Skeletal muscle satellite cell (primary cell): ENCODE results near the gene MPHOSPH8. TPM values are rescaled to one million over a fixed set of nuclear protein-coding genes. Genes with fewer than 3 reads are reported as not detected.

ENCODE experiments used
- H3K27me3 ChIP-seq: 2 replicates; pipeline ENCODE4 v1.7.0; 2013; ENCODE audit warnings: low read length; ENCODE audit not compliant: control insufficient read depth, insufficient read depth
- H3K36me3 ChIP-seq: 2 replicates; pipeline ENCODE4 v1.7.0; 2013; ENCODE audit warnings: mild to moderate bottlenecking, control low read depth, low read length; ENCODE audit not compliant: insufficient read depth
- H3K4me1 ChIP-seq: 2 replicates; pipeline ENCODE4 v1.7.0; 2013; ENCODE audit warnings: low read length; ENCODE audit not compliant: control insufficient read depth, insufficient read depth
- H3K4me2 ChIP-seq: 2 replicates; pipeline ENCODE4 v1.7.0; 2013; ENCODE audit warnings: mild to moderate bottlenecking, low read length
- H3K4me3 ChIP-seq: 2 replicates; pipeline ENCODE4 v1.7.0; 2013; ENCODE audit warnings: low read length
- H3K9ac ChIP-seq: 2 replicates; pipeline ENCODE4 v1.7.0; 2013; ENCODE audit warnings: mild to moderate bottlenecking, low read depth, low read length, moderate library complexity
- H3K9me3 ChIP-seq: replicated peaks from 2 replicates; pipeline ENCODE4 v1.7.0; 2013; ENCODE audit warnings: mild to moderate bottlenecking, control low read depth, low read length
- total RNA-seq: library from RNA; depleted of rRNA; stranded (reverse); fragments of >200 nt; gene quantifications from 2 replicates; pipeline ENCODE4 v1.2.3, GENCODE V29; 2012; rRNA removed

Gene MPHOSPH8, protein sequence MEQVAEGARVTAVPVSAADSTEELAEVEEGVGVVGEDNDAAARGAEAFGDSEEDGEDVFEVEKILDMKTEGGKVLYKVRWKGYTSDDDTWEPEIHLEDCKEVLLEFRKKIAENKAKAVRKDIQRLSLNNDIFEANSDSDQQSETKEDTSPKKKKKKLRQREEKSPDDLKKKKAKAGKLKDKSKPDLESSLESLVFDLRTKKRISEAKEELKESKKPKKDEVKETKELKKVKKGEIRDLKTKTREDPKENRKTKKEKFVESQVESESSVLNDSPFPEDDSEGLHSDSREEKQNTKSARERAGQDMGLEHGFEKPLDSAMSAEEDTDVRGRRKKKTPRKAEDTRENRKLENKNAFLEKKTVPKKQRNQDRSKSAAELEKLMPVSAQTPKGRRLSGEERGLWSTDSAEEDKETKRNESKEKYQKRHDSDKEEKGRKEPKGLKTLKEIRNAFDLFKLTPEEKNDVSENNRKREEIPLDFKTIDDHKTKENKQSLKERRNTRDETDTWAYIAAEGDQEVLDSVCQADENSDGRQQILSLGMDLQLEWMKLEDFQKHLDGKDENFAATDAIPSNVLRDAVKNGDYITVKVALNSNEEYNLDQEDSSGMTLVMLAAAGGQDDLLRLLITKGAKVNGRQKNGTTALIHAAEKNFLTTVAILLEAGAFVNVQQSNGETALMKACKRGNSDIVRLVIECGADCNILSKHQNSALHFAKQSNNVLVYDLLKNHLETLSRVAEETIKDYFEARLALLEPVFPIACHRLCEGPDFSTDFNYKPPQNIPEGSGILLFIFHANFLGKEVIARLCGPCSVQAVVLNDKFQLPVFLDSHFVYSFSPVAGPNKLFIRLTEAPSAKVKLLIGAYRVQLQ
- total RNA-seq = 7.9 and 8.1 TPM in 2 replicates

DNA sequence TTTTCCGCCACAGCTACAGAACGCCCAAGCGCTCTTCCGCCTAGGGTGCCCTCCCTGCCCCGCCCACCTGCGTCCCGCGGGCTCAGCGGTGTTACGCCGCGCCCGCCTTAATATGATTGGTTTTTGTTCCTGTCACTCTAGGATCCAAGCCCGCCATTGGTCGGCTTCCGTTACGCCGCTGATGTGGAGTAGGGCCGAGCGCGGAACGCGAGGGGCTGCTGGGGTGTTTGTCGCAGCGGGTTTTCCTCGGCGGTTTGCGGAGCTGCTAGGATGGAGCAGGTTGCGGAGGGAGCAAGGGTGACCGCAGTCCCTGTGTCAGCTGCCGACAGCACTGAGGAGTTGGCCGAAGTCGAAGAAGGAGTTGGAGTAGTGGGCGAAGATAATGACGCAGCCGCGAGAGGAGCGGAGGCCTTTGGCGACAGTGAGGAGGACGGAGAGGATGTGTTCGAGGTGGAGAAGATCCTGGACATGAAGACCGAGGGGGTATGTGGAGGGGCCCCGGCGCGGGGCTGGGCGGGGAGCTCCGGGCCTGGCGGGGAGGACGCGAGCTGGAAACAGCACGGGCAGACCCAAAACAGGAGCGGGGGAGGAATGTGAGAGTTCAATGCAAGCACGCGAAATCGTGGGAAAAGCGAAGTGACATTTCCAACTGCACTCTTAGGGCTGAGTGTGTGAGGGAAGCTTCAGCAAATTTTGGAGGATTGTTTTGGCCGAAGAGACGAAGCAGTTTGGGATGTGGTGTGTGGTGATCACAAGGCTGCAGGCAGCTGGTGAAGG lies at the start of gene MPHOSPH8:
Gene MPHOSPH8, plus strand, starts transcription at position 181 of the 777 bp plus-strand sequence. Its CDS starts 90 bp downstream, at position 271.
- no peaks in the 10 kb centered on the region for H3K27me3 ChIP-seq
- H3K9me3 ChIP-seq = no peaks in the 10 kb centered on the region
- peak within 1 kb of the TSS; percentile 94 for H3K4me2 ChIP-seq
- peaks cover 10% of the 10 kb centered on the region for H3K4me1 ChIP-seq
- H3K4me3 ChIP-seq = peak within 1 kb of the TSS; percentile 82
- H3K9ac ChIP-seq = peak within 1 kb of the TSS; percentile 86
- H3K36me3 ChIP-seq = peaks cover 3% of the 10 kb centered on the region

- Histone ChIP-seq H3K36me3 (no peaks in the 10 kb centered on the region), H3K4me3 (peak overlapping the region; percentile 8), H3K4me2 (peak overlapping the region; percentile 65), H3K9ac (no peak overlapping the region), H3K9me3 (no peaks in the 10 kb centered on the region), H3K27me3 (no peaks in the 10 kb centered on the region), H3K4me1 (no peaks in the 10 kb centered on the region)
Observed at GRCh38 chr13:19586904-19587634, 46.4 kb upstream of the MPHOSPH8 start.

GRCh38 chr13:19587635-19588300 lies 45.7 kb upstream of the MPHOSPH8 start:
- H3K9me3 ChIP-seq = no peaks in the 10 kb centered on the region
- H3K4me3 ChIP-seq = no peak overlapping the region
- no peaks in the 10 kb centered on the region for H3K4me1 ChIP-seq
- H3K36me3 ChIP-seq = no peaks in the 10 kb centered on the region
- no peak overlapping the region for H3K4me2 ChIP-seq
- no peaks in the 10 kb centered on the region for H3K27me3 ChIP-seq
- H3K9ac ChIP-seq = no peak overlapping the region

- Histone ChIP-seq H3K9me3 (no peaks in the 10 kb centered on the region), H3K4me2 (no peak overlapping the region), H3K4me3 (no peak overlapping the region), H3K36me3 (no peaks in the 10 kb centered on the region), H3K27me3 (no peaks in the 10 kb centered on the region), H3K9ac (no peak overlapping the region), H3K4me1 (no peaks in the 10 kb centered on the region)
Observed at GRCh38 chr13:19589312-19589711, 44.1 kb upstream of the MPHOSPH8 start.

GRCh38 chr13:19590423-19590822 lies 43.0 kb upstream of the MPHOSPH8 start:
- H3K9ac ChIP-seq = no peak overlapping the region
- no peak overlapping the region for H3K4me2 ChIP-seq
- no peaks in the 10 kb centered on the region for H3K9me3 ChIP-seq
- no peaks in the 10 kb centered on the region for H3K27me3 ChIP-seq
- no peaks in the 10 kb centered on the region for H3K4me1 ChIP-seq
- no peaks in the 10 kb centered on the region for H3K36me3 ChIP-seq
- no peak overlapping the region for H3K4me3 ChIP-seq

- no peaks in the 10 kb centered on the region for H3K27me3 ChIP-seq
- H3K36me3 ChIP-seq = no peaks in the 10 kb centered on the region
- H3K4me1 ChIP-seq = peaks cover 3% of the 10 kb centered on the region
- no peak overlapping the region for H3K9ac ChIP-seq
- H3K4me2 ChIP-seq = no peak overlapping the region
- no peaks in the 10 kb centered on the region for H3K9me3 ChIP-seq
- H3K4me3 ChIP-seq = no peak overlapping the region
Observed at GRCh38 chr13:19591864-19592263, 41.6 kb upstream of the MPHOSPH8 start.

- no peak overlapping the region for H3K9ac ChIP-seq
- peaks cover 6% of the 10 kb centered on the region for H3K4me1 ChIP-seq
- no peaks in the 10 kb centered on the region for H3K36me3 ChIP-seq
- H3K9me3 ChIP-seq = no peaks in the 10 kb centered on the region
- no peak overlapping the region for H3K4me2 ChIP-seq
- H3K4me3 ChIP-seq = no peak overlapping the region
- H3K27me3 ChIP-seq = no peaks in the 10 kb centered on the region
Observed at GRCh38 chr13:19592657-19593180, 40.7 kb upstream of the MPHOSPH8 start.

DNA sequence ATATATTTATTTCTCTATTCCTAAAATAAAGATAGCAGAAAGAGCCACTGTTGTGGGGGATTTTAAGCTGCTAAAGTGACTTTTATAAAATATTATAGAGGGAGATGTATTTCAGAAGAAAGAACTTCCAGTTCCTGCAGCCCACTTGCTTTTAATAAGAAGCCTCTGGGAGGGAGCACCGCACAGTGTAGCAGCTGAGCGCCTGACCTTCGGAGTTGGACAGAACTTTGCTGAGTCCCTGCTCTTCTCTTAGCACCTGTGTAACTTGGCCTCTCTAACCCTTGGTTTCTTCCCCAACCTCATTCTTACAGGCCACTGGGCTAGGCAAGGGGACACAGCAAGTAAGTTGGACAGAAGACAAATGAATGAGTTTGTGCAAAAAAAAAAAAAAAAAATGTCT lies 37.4 kb upstream of the MPHOSPH8 start:
- Histone ChIP-seq H3K9ac (no peak overlapping the region), H3K36me3 (no peaks in the 10 kb centered on the region), H3K4me2 (no peak overlapping the region), H3K4me3 (no peak overlapping the region), H3K27me3 (no peaks in the 10 kb centered on the region), H3K9me3 (no peaks in the 10 kb centered on the region), H3K4me1 (peaks cover 7% of the 10 kb centered on the region)

DNA sequence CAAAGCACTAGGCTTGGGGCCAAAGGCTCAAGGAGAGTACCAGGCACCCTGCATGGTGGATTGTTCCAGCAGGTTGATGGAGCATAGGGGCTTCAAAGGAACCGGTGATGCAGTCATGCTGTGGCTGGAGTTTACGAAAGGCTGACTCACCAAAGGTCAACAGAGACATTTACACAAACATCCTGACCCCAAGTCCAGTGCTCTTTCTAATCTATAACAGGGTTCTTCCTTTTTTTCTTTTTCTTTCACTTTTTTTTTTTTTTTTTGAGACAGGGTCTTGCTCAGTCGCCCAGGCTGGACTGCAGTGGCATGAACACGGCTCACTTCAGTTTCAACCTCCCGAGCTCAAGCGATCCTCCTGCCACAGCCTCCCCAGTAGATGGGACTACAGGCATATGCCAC lies 36.5 kb upstream of the MPHOSPH8 start:
- Histone ChIP-seq H3K4me3 (no peak overlapping the region), H3K4me1 (peaks cover 7% of the 10 kb centered on the region), H3K9ac (no peak overlapping the region), H3K9me3 (no peaks in the 10 kb centered on the region), H3K27me3 (no peaks in the 10 kb centered on the region), H3K36me3 (no peaks in the 10 kb centered on the region), H3K4me2 (peak overlapping the region; percentile 11)

DNA sequence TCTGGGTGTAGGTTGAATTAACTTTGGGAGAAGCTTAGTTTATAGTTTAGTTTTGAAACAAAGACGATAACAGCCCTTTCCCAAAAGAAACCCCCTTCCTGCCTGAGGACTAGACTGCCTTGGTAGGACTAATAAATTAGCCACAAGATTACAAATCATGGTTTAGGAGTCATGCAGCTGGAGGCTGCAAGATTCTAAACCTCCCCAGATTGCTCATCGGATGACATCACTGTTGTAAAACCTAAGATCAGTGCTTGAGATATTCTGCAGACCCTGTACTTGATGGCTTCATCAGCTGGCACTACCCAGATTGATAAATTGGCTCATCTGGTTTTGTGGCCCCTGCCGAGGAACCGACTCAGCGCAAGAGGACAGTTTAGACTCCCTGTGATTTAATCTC lies 35.9 kb upstream of the MPHOSPH8 start:
- no peaks in the 10 kb centered on the region for H3K9me3 ChIP-seq
- H3K27me3 ChIP-seq = no peaks in the 10 kb centered on the region
- H3K9ac ChIP-seq = no peak overlapping the region
- peaks cover 7% of the 10 kb centered on the region for H3K4me1 ChIP-seq
- H3K4me3 ChIP-seq = no peak overlapping the region
- peak overlapping the region; percentile 31 for H3K4me2 ChIP-seq
- no peaks in the 10 kb centered on the region for H3K36me3 ChIP-seq
